GM12865 (cell line): ENCODE data around the gene NRXN2.

Source experiments
- DNase-seq: peaks from one replicate; pipeline ENCODE4 v3.0.0; 2010; ENCODE audit warnings: low read depth
- H3K4me3 ChIP-seq: 2 replicates; pipeline ENCODE4 v1.5.1; 2011; ENCODE audit warnings: mild to moderate bottlenecking, low read depth, low read length, control low read depth
- TF ChIP-seq, protein P1 (sequence below): IDR thresholded peaks from 2 replicates; pipeline ENCODE4 v1.5.1; 2011; ENCODE audit warnings: low read length, control low read depth, low read depth, inconsistent platforms; ENCODE audit not compliant: insufficient read depth; ENCODE audit errors: missing control alignments

Gene NRXN2

DNA sequence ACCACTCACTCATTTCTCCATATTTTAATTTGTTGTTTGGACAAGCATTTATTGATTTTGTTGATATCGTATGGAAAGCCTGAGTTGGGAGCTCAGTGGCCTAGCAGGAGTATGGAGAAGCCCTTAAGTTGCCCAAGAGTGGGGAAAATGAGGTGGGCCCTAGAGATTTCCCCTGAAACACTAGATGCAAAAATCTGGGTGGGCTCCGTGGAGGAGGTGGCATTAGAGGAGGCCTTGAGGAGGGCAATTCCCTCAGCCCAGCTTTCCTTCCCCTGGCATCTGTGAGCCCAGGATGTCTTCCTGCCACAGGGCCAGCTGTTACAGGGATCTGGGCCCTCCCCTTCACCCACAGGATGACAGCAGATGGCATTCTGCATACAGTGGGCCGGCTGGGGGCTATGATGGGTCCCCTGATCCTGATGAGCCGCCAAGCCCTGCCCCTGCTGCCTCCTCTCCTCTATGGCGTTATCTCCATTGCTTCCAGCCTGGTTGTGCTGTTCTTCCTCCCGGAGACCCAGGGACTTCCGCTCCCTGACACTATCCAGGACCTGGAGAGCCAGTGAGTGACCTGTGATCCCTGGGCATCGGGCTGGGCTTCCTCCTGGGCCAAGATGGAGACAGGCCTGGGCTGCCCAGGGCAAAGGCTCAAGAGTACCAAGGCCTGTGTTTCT, 153.6 kb downstream of the NRXN2 start:
- TF ChIP-seq, protein P1, sequence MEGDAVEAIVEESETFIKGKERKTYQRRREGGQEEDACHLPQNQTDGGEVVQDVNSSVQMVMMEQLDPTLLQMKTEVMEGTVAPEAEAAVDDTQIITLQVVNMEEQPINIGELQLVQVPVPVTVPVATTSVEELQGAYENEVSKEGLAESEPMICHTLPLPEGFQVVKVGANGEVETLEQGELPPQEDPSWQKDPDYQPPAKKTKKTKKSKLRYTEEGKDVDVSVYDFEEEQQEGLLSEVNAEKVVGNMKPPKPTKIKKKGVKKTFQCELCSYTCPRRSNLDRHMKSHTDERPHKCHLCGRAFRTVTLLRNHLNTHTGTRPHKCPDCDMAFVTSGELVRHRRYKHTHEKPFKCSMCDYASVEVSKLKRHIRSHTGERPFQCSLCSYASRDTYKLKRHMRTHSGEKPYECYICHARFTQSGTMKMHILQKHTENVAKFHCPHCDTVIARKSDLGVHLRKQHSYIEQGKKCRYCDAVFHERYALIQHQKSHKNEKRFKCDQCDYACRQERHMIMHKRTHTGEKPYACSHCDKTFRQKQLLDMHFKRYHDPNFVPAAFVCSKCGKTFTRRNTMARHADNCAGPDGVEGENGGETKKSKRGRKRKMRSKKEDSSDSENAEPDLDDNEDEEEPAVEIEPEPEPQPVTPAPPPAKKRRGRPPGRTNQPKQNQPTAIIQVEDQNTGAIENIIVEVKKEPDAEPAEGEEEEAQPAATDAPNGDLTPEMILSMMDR: no peak
- no peak for DNase-seq
- H3K4me3 ChIP-seq: no peak overlapping the region

DNA sequence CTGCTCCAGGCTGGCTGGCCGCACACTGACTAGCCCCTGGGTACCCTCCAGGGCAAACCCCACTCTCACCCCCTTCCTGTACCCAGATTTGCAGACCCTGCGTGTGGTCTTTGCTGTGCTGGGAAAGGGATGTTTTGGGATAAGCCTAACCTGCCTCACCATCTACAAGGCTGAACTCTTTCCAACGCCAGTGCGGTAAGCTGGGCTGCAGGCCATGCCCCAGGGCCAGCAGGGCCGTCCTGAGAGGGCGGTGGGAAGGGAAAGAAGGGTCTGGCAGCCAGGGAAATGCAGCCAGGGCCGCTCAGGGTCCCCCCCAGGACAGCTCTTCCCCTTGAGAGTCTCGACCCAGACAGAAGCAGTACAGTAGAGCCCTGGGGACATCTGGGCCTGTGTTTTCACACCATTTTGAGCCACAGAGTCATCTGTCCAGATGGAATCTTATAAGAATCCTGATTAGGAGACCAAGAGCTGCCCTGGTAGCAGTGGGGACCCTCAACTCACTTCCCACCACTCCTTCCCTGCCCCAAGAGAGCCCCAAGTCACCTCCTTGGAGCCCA, 154.3 kb downstream of the NRXN2 start:
- no peak overlapping the region for H3K4me3 ChIP-seq
- TF ChIP-seq, protein P1: no peak
- DNase-seq: no peak

DNA sequence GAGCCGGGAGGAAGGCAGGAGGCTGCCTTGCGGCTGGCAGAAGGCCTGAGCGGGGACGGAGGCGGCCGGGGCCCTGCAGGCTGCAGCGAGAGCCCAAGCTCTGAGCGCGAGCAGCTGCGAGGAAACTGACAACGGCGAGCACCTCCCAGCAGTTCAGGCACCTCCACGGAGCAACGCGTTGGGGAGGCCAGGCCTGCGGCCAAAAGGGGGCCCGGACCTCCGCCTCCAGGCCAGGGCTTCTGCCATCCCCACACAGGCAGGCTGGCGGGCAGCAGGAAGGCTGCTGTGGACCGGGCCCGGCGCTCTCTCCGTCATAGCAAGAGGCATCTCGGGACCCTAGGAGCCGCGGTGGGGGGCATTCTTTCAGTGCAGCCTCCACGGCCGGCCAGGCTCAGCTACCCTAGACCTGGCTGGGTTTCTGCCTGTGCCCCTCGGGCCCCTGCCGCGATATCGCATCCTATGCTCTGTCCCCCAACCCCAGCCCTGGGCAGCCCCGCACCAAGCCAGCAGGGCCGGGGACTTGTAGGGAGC, 154.9 kb downstream of the NRXN2 start:
- TF ChIP-seq, protein P1: no peak
- DNase-seq: no peak
- H3K4me3 ChIP-seq: no peak overlapping the region

DNA sequence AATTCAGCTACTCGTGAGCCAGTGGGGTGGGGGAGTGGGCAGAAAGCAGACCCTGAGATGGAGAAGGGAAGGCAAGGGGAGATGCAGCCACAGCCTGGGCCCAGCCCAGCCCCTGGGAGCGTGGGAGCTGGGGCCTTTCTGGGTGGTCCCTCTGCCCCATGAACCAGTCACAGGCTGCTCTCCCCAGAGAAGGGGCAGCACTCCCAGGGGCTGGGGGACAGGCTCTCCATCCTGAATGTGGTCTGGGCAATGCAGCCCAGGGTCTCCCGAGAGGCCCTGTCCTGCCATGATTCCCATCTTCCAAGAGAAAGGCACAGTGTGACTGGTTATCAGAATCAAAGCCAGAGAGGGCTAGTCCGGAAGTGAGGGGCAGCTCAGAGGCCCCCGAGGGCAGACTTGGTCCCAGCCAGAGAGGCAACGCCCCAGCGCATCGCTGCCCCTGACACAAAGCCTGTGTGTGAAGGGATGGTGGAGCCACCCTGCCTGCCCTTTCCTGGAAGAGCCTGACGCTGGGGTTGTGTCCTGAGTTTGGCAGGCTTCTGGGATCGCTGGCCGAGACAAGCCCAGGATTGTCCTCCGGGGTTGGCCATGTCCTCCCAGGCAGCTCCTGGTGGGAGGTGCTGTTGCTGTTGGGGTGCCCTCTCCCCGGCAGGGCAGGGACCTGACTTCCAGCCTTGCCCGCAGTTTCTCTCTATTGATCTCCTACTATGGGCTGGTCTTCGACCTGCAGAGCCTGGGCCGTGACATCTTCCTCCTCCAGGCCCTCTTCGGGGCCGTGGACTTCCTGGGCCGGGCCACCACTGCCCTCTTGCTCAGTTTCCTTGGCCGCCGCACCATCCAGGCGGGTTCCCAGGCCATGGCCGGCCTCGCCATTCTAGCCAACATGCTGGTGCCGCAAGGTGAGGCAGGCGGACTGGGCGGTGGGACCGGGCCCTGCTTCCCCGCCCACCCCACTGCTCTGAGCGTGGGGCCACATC, 155.8 kb downstream of the NRXN2 start:
- TF ChIP-seq, protein P1: no peak
- H3K4me3 ChIP-seq: no peak overlapping the region
- DNase-seq: no peak

DNA sequence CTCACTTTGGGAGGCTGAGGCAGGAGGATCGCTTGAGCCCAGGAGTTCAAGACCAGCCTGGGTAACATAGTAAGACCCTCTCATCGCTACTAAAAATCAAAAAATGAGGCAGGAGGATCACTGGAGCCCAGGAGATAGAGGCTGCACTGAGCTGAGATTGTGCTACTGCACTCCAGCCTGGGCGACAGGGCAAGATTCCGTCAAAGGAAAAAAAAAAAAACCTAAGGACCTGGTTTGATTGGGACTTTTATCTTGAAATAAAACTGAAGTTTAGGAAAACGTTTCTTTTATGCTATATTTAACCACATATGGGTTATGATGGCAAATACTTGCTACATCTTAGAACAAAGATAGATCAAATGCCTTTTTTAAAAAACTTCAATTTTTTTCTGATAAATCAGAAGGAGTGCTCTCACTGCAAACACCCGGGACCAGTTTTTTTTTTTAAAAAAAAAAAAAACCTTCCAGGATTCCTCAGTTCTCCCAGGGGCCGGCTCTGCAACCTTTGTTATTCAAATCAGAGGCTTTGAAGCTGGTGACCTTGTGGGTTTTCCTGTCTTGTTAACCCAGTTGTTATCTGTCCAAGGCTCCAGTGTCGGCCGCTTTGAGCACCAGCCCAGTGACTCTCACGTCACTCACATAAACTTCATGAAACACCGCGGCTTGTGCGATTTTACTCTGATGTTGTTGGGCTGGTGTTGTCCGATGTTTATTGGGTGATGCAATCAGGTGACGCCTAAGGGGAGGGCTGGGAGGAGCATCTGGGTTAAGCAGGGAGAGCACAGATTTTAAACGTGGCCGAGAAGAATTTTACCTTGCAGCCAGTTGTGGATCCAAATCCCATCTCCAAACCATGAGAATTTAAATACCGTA, 156.7 kb downstream of the NRXN2 start:
- H3K4me3 ChIP-seq: no peak overlapping the region
- no peak for DNase-seq
- TF ChIP-seq, protein P1: no peak
